ENCODE measurements around the gene PSMA7.

Gene PSMA7

DNA sequence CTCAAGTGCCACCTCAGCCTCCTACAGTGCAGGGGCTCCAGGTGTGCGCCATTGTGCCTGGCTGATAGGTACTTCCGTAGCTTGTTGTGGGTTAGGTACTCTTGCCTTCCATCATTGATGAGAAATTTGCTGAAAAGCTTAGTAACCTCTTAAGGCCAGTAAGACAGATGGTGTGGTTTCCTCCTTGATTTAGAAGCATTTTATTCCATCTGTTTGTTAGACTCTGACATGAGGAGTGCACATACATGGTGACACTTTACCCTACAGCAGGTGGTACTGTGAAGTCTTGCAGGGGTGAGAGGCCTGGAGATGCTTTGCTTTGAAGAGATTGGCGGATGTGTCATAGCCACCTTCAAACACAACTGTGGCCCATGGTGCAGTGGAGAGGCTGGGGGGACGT, 24.9 kb upstream of the PSMA7 start:
- no peak overlapping the region for H3K9ac ChIP-seq (ENCODE audit: low read length)
- peaks cover 35% of the 10 kb centered on the region for H3K36me3 ChIP-seq (ENCODE audit: insufficient read depth, low read length)
- H3K4me3 ChIP-seq (ENCODE audit: low read depth in 1 of 2, low read length in 2 of 2) = no peak overlapping the region
- no peak overlapping the region for H3K27ac ChIP-seq (ENCODE audit: low read depth, low read length)
- H3K27me3 ChIP-seq (ENCODE audit: control insufficient read depth in 1 of 2, insufficient read depth in 2 of 2, low read length in 2 of 2) = no peaks in the 10 kb centered on the region
- no peaks in the 10 kb centered on the region for H3K4me1 ChIP-seq (ENCODE audit: insufficient read depth, low read length)
- H3K9me3 ChIP-seq (ENCODE audit: low read length) = no peaks in the 10 kb centered on the region

- Histone ChIP-seq H3K9ac (ENCODE audit: low read length) (no peak overlapping the region), H3K9me3 (ENCODE audit: low read length) (no peaks in the 10 kb centered on the region), H3K27ac (ENCODE audit: low read depth, low read length) (no peak overlapping the region), H3K4me3 (ENCODE audit: low read depth in 1 of 2, low read length in 2 of 2) (no peak overlapping the region), H3K27me3 (ENCODE audit: control insufficient read depth in 1 of 2, insufficient read depth in 2 of 2, low read length in 2 of 2) (no peaks in the 10 kb centered on the region), H3K36me3 (ENCODE audit: insufficient read depth, low read length) (peaks cover 35% of the 10 kb centered on the region), H3K4me1 (ENCODE audit: insufficient read depth, low read length) (no peaks in the 10 kb centered on the region)
Measured at GRCh38 chr20:62167474-62167873, 24.3 kb upstream of the PSMA7 start.

DNA sequence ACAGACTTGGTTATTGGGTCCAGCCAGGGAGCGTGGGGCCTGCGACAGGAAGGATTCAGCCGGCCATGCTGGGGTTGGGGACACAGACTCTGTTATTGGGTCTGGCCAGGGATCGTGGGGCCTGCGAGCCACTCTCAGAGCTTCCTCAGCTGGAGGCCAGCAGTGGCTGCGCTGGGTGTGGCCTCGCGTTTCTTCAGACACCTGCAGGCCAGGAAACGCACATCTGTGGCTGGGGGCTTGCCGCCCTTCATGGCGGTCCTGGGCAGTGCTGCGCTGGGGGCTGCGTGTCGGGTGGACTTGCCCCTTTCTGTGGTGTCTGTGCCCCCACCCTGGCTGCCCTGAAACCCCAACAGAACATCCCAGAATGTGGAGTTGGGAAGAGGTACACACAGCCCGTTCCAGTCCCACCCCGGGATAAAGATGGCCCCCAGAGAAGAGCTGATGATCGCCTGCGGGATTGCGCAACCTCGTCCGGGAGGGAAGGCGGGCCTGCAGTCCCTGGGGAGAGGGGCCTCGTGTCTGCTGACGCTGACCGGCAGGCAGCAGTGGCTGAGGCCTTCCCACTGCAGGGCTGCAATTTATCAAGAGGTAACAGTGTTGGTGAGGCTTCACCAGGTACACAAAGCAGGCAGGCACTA, 22.7 kb upstream of the PSMA7 start:
- Histone ChIP-seq H3K9me3 (ENCODE audit: low read length) (no peaks in the 10 kb centered on the region), H3K9ac (ENCODE audit: low read length) (no peak overlapping the region), H3K27me3 (ENCODE audit: control insufficient read depth in 1 of 2, insufficient read depth in 2 of 2, low read length in 2 of 2) (no peaks in the 10 kb centered on the region), H3K27ac (ENCODE audit: low read depth, low read length) (no peak overlapping the region), H3K4me3 (ENCODE audit: low read depth in 1 of 2, low read length in 2 of 2) (no peak overlapping the region), H3K36me3 (ENCODE audit: insufficient read depth, low read length) (peaks cover 45% of the 10 kb centered on the region), H3K4me1 (ENCODE audit: insufficient read depth, low read length) (no peaks in the 10 kb centered on the region)

DNA sequence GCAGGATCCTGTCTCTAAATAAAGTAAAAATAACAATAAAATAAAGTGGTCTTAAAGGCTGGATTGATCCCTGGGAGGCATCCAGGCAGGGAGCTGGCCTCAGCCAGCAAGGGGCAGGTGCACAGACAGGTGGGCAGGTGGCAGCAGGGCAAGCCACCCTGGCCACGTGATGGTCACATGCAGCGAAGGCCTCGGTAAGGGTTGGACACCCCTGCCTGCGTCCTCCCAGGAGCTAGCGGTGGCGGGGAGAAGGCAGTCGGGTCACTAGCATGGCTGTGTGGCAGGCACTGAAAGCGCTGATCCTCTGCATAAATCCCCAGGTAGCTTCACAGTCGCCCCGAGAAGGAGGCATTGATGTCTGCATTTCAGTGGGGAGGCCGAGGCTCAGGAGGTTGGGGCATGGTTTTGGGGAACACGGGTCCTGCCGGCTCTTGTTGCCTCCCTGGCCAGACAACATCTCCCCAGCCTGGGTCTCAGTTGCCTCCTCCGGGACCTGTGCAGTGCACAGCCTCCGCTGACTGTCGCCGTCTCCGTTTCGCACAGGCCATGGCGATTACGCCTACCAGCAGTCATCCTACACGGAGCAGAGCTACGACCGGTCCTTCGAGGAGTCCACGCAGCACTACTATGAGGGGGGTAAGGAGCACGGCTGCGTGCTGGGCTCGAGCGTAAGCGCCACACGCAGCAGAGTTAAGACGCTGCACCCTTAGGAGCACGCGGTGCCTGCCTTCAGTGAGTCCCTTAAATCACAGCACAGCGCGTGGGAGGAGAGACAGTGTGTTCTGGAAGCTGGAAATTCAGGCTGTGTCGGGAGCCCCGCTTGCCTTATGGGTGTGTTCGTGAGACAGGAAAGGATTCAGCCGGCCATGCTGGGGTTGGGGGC, 21.9 kb upstream of the PSMA7 start:
- Histone ChIP-seq H3K9ac (ENCODE audit: low read length) (no peak overlapping the region), H3K4me3 (ENCODE audit: low read depth in 1 of 2, low read length in 2 of 2) (no peak overlapping the region), H3K4me1 (ENCODE audit: insufficient read depth, low read length) (no peaks in the 10 kb centered on the region), H3K9me3 (ENCODE audit: low read length) (no peaks in the 10 kb centered on the region), H3K36me3 (ENCODE audit: insufficient read depth, low read length) (peaks cover 49% of the 10 kb centered on the region), H3K27ac (ENCODE audit: low read depth, low read length) (no peak overlapping the region), H3K27me3 (ENCODE audit: control insufficient read depth in 1 of 2, insufficient read depth in 2 of 2, low read length in 2 of 2) (no peaks in the 10 kb centered on the region)

DNA sequence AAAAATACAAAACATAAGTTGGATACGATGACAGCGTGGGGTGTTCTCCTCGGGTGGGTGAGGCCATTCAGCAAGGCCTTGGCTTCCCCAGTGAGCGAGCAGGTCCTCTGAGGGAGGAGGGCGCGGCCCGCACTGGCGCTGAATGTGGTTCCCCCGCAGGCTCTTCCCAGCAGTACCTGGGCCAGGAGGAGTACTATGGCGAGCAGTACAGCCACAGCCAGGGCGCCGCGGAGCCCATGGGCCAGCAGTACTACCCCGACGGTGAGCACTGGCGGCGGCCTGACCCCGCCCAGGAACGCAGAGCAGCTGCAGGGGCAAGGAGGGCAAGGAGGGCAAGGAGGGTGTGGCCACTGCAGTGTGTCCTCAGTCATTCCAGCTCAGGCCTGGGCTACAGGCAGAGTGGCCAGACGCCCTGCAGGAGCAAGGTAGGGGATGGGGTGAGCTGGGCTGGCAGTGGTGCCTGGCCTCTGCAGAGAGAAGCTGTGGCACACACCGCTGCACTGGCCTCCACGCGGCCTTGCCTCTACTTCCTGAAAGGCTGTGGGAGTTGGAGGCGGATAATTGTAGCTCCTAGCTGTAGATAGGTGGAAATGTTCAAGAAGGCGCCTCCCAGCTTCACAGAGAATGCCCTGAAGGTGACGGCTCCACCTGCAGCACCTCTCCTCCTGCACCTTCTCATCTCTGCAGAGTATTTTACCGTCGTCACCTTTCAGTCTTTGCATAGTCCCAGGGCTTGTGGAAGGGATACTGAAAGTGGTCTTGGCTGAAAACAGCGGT, 21.0 kb upstream of the PSMA7 start:
- Histone ChIP-seq H3K27me3 (ENCODE audit: control insufficient read depth in 1 of 2, insufficient read depth in 2 of 2, low read length in 2 of 2) (no peaks in the 10 kb centered on the region), H3K36me3 (ENCODE audit: insufficient read depth, low read length) (peaks cover 54% of the 10 kb centered on the region), H3K27ac (ENCODE audit: low read depth, low read length) (no peak overlapping the region), H3K9me3 (ENCODE audit: low read length) (no peaks in the 10 kb centered on the region), H3K9ac (ENCODE audit: low read length) (no peak overlapping the region), H3K4me1 (ENCODE audit: insufficient read depth, low read length) (no peaks in the 10 kb centered on the region), H3K4me3 (ENCODE audit: low read depth in 1 of 2, low read length in 2 of 2) (no peak overlapping the region)

DNA sequence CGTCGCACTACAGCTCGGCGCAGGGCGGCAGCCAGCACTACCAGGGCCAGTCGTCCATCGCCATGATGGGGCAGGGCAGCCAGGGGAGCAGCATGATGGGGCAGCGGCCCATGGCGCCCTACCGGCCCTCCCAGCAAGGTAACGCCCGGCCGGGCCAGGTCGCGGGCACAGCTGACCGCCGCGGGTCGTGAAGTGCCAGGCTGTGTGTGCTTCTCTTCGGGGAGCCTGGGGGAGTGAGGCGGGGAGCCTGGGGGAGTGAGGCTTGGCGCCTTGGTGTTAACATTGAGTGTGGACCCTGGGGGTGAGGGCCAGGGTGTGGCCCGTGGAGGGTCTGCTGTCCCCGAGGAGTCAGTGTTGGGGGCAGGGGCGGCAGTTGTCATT, 20.3 kb upstream of the PSMA7 start:
- Histone ChIP-seq H3K4me3 (ENCODE audit: low read depth in 1 of 2, low read length in 2 of 2) (no peak overlapping the region), H3K36me3 (ENCODE audit: insufficient read depth, low read length) (peaks cover 54% of the 10 kb centered on the region), H3K4me1 (ENCODE audit: insufficient read depth, low read length) (no peaks in the 10 kb centered on the region), H3K9ac (ENCODE audit: low read length) (no peak overlapping the region), H3K27ac (ENCODE audit: low read depth, low read length) (no peak overlapping the region), H3K27me3 (ENCODE audit: control insufficient read depth in 1 of 2, insufficient read depth in 2 of 2, low read length in 2 of 2) (no peaks in the 10 kb centered on the region), H3K9me3 (ENCODE audit: low read length) (no peaks in the 10 kb centered on the region)

- no peak overlapping the region for H3K27ac ChIP-seq (ENCODE audit: low read depth, low read length)
- peaks cover 50% of the 10 kb centered on the region for H3K36me3 ChIP-seq (ENCODE audit: insufficient read depth, low read length)
- H3K9ac ChIP-seq (ENCODE audit: low read length) = no peak overlapping the region
Measured at GRCh38 chr20:62162765-62163484, 19.7 kb upstream of the PSMA7 start.

DNA sequence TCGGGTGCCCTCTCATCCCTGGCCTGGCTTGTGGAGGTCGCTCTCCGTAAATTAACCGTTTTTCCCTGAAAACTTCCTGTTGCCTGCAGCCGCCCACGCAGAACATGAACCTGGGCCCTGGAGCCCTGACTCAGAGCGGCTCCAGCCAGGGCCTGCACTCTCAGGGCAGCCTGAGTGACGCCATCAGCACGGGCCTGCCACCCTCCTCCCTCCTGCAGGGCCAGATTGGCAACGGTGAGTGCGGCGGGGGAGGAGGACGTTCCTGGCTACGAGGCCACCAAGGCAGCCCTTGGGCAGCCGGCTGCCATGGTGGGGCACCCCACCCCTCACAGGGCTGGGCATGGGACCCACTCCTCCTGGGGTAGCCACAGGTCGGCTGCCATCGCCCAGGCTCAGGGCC, 18.2 kb upstream of the PSMA7 start:
- Histone ChIP-seq H3K36me3 (ENCODE audit: insufficient read depth, low read length) (peaks cover 49% of the 10 kb centered on the region), H3K9me3 (ENCODE audit: low read length) (no peaks in the 10 kb centered on the region), H3K27me3 (ENCODE audit: control insufficient read depth in 1 of 2, insufficient read depth in 2 of 2, low read length in 2 of 2) (no peaks in the 10 kb centered on the region), H3K9ac (ENCODE audit: low read length) (no peak overlapping the region), H3K4me1 (ENCODE audit: insufficient read depth, low read length) (no peaks in the 10 kb centered on the region), H3K27ac (ENCODE audit: low read depth, low read length) (no peak overlapping the region), H3K4me3 (ENCODE audit: low read depth in 1 of 2, low read length in 2 of 2) (no peak overlapping the region)

More at GRCh38 chr20:62162765-62163484, 19.7 kb upstream of the PSMA7 start:
- H3K4me3 ChIP-seq (ENCODE audit: low read depth in 1 of 2, low read length in 2 of 2) = no peak overlapping the region
- no peaks in the 10 kb centered on the region for H3K27me3 ChIP-seq (ENCODE audit: control insufficient read depth in 1 of 2, insufficient read depth in 2 of 2, low read length in 2 of 2)
- H3K9me3 ChIP-seq (ENCODE audit: low read length) = no peaks in the 10 kb centered on the region
- no peaks in the 10 kb centered on the region for H3K4me1 ChIP-seq (ENCODE audit: insufficient read depth, low read length)

GRCh38 chr20:62160876-62161275, 17.7 kb upstream of the PSMA7 start:
- Histone ChIP-seq H3K9ac (ENCODE audit: low read length) (no peak overlapping the region), H3K36me3 (ENCODE audit: insufficient read depth, low read length) (peaks cover 45% of the 10 kb centered on the region), H3K27me3 (ENCODE audit: control insufficient read depth in 1 of 2, insufficient read depth in 2 of 2, low read length in 2 of 2) (no peaks in the 10 kb centered on the region), H3K4me1 (ENCODE audit: insufficient read depth, low read length) (no peaks in the 10 kb centered on the region), H3K4me3 (ENCODE audit: low read depth in 1 of 2, low read length in 2 of 2) (no peak overlapping the region), H3K27ac (ENCODE audit: low read depth, low read length) (no peak overlapping the region), H3K9me3 (ENCODE audit: low read length) (no peaks in the 10 kb centered on the region)

DNA sequence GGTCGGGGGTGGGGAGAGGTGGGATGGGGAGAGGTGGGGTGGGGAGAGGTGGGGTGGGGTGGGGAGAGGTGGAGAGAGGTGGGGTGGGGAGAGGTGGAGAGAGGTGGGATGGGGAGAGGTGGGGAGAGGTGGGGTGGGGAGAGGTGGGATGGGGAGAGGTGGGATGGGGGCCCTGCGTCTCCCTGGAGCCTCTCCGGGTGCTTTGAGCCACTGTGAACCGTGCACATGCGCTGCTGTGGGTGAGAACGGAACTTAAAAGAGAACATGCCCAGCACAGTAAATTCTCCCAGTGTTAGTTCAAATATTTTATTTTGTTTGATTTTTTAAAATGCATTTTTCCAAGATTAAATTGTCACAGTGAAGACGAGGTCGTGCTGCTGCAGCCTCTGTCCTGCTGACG, 17.1 kb upstream of the PSMA7 start:
- no peak overlapping the region for H3K4me3 ChIP-seq (ENCODE audit: low read depth in 1 of 2, low read length in 2 of 2)
- H3K36me3 ChIP-seq (ENCODE audit: insufficient read depth, low read length) = peaks cover 39% of the 10 kb centered on the region
- H3K27ac ChIP-seq (ENCODE audit: low read depth, low read length) = no peak overlapping the region
- no peaks in the 10 kb centered on the region for H3K27me3 ChIP-seq (ENCODE audit: control insufficient read depth in 1 of 2, insufficient read depth in 2 of 2, low read length in 2 of 2)
- H3K4me1 ChIP-seq (ENCODE audit: insufficient read depth, low read length) = no peaks in the 10 kb centered on the region
- H3K9ac ChIP-seq (ENCODE audit: low read length) = no peak overlapping the region
- no peaks in the 10 kb centered on the region for H3K9me3 ChIP-seq (ENCODE audit: low read length)

- Histone ChIP-seq H3K27ac (ENCODE audit: low read depth, low read length) (no peak overlapping the region), H3K27me3 (ENCODE audit: control insufficient read depth in 1 of 2, insufficient read depth in 2 of 2, low read length in 2 of 2) (no peaks in the 10 kb centered on the region), H3K4me3 (ENCODE audit: low read depth in 1 of 2, low read length in 2 of 2) (no peak overlapping the region), H3K9me3 (ENCODE audit: low read length) (no peaks in the 10 kb centered on the region), H3K9ac (ENCODE audit: low read length) (no peak overlapping the region), H3K4me1 (ENCODE audit: insufficient read depth, low read length) (no peaks in the 10 kb centered on the region), H3K36me3 (ENCODE audit: insufficient read depth, low read length) (peaks cover 35% of the 10 kb centered on the region)
Measured at GRCh38 chr20:62159839-62160238, 16.6 kb upstream of the PSMA7 start.
